SKM-1 treated with dmso at 0.1 percent for 144 hours (cell line): ENCODE data around the gene WDFY1.
"Not testable (repeated sequence)": the region's sequence is repeated elsewhere in the genome, so short reads cannot be mapped to it uniquely, and the experiment has no call there.

ENCODE experiments used
- DNase-seq: peaks from one replicate; lab custom pipeline; 2025; ENCODE audit not compliant: unreplicated experiment; lab: John Stamatoyannopoulos, UW

The WDFY1 gene

GRCh38 chr2:223957092-223957851 is 12.1 kb upstream of the WDFY1 start, which contains the start of gene MRPL44:
MRPL44 (plus strand) TSS chr2:223957463; CDS start chr2:223957473, 10 bp downstream.
- peak; percentile 93 for DNase-seq

- no peak for DNase-seq
Measured at GRCh38 chr2:223956300-223956699, 11.2 kb upstream of the WDFY1 start.

GRCh38 chr2:223954401-223954800 is 9.3 kb upstream of the WDFY1 start:
- DNase-seq = no peak

- DNase-seq = no peak
Measured at GRCh38 chr2:223952280-223952968, 7.3 kb upstream of the WDFY1 start.

GRCh38 chr2:223950448-223951347 is 5.6 kb upstream of the WDFY1 start:
- DNase-seq = no peak

GRCh38 chr2:223949241-223949840 is 4.2 kb upstream of the WDFY1 start:
- no peak for DNase-seq

GRCh38 chr2:223947711-223948205 is 2.6 kb upstream of the WDFY1 start:
- DNase-seq = no peak

GRCh38 chr2:223945755-223946154 is 620 bp upstream of the WDFY1 start:
- DNase-seq = no peak

- no peak for DNase-seq
Measured at GRCh38 chr2:223944166-223944702, 901 bp downstream of the WDFY1 start.

- DNase-seq = no peak
Measured at GRCh38 chr2:223943561-223944008, 1.6 kb downstream of the WDFY1 start.

GRCh38 chr2:223943135-223943534 is 2.0 kb downstream of the WDFY1 start:
- no peak for DNase-seq

- no peak for DNase-seq
Measured at GRCh38 chr2:223941579-223942277, 3.4 kb downstream of the WDFY1 start.

- DNase-seq = not testable (repeated sequence)
Measured at GRCh38 chr2:223939438-223939837, 5.7 kb downstream of the WDFY1 start.

GRCh38 chr2:223937535-223937934 is 7.6 kb downstream of the WDFY1 start:
- no peak for DNase-seq

- DNase-seq = no peak
Measured at GRCh38 chr2:223936862-223937326, 8.2 kb downstream of the WDFY1 start.

- DNase-seq = no peak
Measured at GRCh38 chr2:223935459-223936125, 9.5 kb downstream of the WDFY1 start.

- no peak for DNase-seq
Measured at GRCh38 chr2:223934870-223935269, 10.3 kb downstream of the WDFY1 start.

- no peak for DNase-seq
Measured at GRCh38 chr2:223932816-223933800, 12.0 kb downstream of the WDFY1 start.
